Stimulated activated CD4-positive, alpha-beta T cell treated with anti-CD3 and anti-CD28 coated beads, Interleukin-1b, Interleukin-23, amount 100 ng/mL, for 48 hours (primary cell): ENCODE results near the gene DRC3.
"Not testable (repeated sequence)": the region's sequence is repeated elsewhere in the genome, so short reads cannot be mapped to it uniquely, and the experiment has no call there.

Source experiments
- DNase-seq: peaks from one replicate; pipeline ENCODE4 v3.0.0-alpha.2; 2020

DRC3 gene

GRCh38 chr17:17995887-17996286, 23.2 kb downstream of the DRC3 start:
- not testable (repeated sequence) for DNase-seq

- DNase-seq = no peak
These were observed 26.3 kb downstream of the DRC3 start for GRCh38 chr17:17998934-17999333.

GRCh38 chr17:17999364-18000029, 26.8 kb downstream of the DRC3 start:
- no peak for DNase-seq

- no peak for DNase-seq
These were observed 27.4 kb downstream of the DRC3 start for GRCh38 chr17:18000030-18000408.

GRCh38 chr17:18002171-18002570, 29.5 kb downstream of the DRC3 start:
- no peak for DNase-seq

- DNase-seq = no peak
These were observed 31.7 kb downstream of the DRC3 start for GRCh38 chr17:18004345-18004744.

GRCh38 chr17:18004884-18005305, 32.2 kb downstream of the DRC3 start:
- no peak for DNase-seq

- DNase-seq = no peak
These were observed 32.8 kb downstream of the DRC3 start for GRCh38 chr17:18005496-18005895.

GRCh38 chr17:18006495-18007239, 34.0 kb downstream of the DRC3 start:
- DNase-seq = no peak

- DNase-seq = no peak
These were observed 36.0 kb downstream of the DRC3 start for GRCh38 chr17:18008496-18009268.

- DNase-seq = no peak
These were observed 37.2 kb downstream of the DRC3 start for GRCh38 chr17:18009609-18010420.

GRCh38 chr17:18011286-18011685, 38.6 kb downstream of the DRC3 start:
- no peak for DNase-seq

- DNase-seq = no peak
These were observed 41.3 kb downstream of the DRC3 start for GRCh38 chr17:18014006-18014405.

GRCh38 chr17:18015593-18015992, 42.9 kb downstream of the DRC3 start:
- DNase-seq = no peak

- no peak for DNase-seq
These were observed 43.8 kb downstream of the DRC3 start for GRCh38 chr17:18016426-18016825.

- DNase-seq = no peak
These were observed 45.3 kb downstream of the DRC3 start for GRCh38 chr17:18017958-18018357.

GRCh38 chr17:18018411-18018921, 45.8 kb downstream of the DRC3 start:
- DNase-seq = no peak

- no peak for DNase-seq
These were observed 47.1 kb downstream of the DRC3 start for GRCh38 chr17:18019838-18020154.

- no peak for DNase-seq
These were observed 48.3 kb downstream of the DRC3 start for GRCh38 chr17:18020971-18021370.

GRCh38 chr17:18021372-18021771, 48.7 kb downstream of the DRC3 start:
- DNase-seq = no peak

- peak; percentile 34 for DNase-seq
These were observed 52.7 kb downstream of the DRC3 start for GRCh38 chr17:18025241-18025944.
